Colonic mucosa (tissue), 4 donors: ENCODE results near the gene CNIH2. TPM values are rescaled to one million over a fixed set of nuclear protein-coding genes. Genes with fewer than 3 reads are reported as not detected.
A peak's percentile ranks its signal among the peaks of the same experiment; 100 is the strongest.

Source experiments
- DNase-seq: peaks from one replicate; pipeline ENCODE4 v3.0.0-alpha.2; 2020
- H3K27ac ChIP-seq: fragments of 200-600 bp; one replicate; pipeline ENCODE4 v1.8.0; 2021
- H3K27me3 ChIP-seq: fragments of 200-600 bp; one replicate; pipeline ENCODE4 v1.8.0; 2021
- H3K36me3 ChIP-seq: fragments of 200-600 bp; one replicate; pipeline ENCODE4 v1.8.0; 2021
- H3K4me1 ChIP-seq: fragments of 200-600 bp; one replicate; pipeline ENCODE4 v1.8.0; 2021; ENCODE audit warnings: mild to moderate bottlenecking
- H3K4me3 ChIP-seq: fragments of 200-600 bp; one replicate; pipeline ENCODE4 v1.8.0; 2021
- H3K9ac ChIP-seq, 2 donors: one replicate each; pipeline ENCODE4 v1.7.0; 2013; ENCODE audit warnings: control low read depth in 2 of 2, low read depth in 2 of 2, low read length in 2 of 2
- H3K9me3 ChIP-seq: fragments of 200-600 bp; one replicate; pipeline ENCODE4 v1.8.0; 2021
- intact Hi-C: fragments of 100-400 bp; cut with DNase I; formaldehyde crosslinking; loops from one replicate; pipeline ENCODE4 v1.14.1; 2022
- total RNA-seq, 2 donors: library from RNA; stranded (reverse); fragmentation: NEBNext Ultra II Directional in 1 of 2; extraction: Animal tissue kit (Norgen Biotek cat#: 25700) in 1 of 2; gene quantifications; one replicate each; pipeline ENCODE4 v1.2.1, GENCODE V29; 2021
- TF ChIP-seq, protein P1 (sequence below): fragments of 200-600 bp; IDR thresholded peaks from one replicate; pipeline ENCODE4 v1.8.0; 2022; ENCODE audit warnings: antibody characterized with exemption, mild to moderate bottlenecking
- donor health status: healthy.
- donor health status: DM: no; HTN: no; CAD: no.
- donor health status: DM: no; HTN: no; CAD: no.

Gene CNIH2
- total RNA-seq, 2 donors from 2014 or later = 0.58 to 0.67 TPM

- Histone ChIP-seq H3K27ac (peak overlapping the region; percentile 93), H3K36me3 (peaks cover 12% of the 10 kb centered on the region), H3K9me3 (no peaks in the 10 kb centered on the region), H3K4me3 (peak overlapping the region; percentile 68), H3K27me3 (no peaks in the 10 kb centered on the region), H3K4me1 (peaks cover 10% of the 10 kb centered on the region), H3K9ac (peak overlapping the region; percentile 75 to 95)
- intact Hi-C loops = no loop called here
- TF ChIP-seq, protein P1, sequence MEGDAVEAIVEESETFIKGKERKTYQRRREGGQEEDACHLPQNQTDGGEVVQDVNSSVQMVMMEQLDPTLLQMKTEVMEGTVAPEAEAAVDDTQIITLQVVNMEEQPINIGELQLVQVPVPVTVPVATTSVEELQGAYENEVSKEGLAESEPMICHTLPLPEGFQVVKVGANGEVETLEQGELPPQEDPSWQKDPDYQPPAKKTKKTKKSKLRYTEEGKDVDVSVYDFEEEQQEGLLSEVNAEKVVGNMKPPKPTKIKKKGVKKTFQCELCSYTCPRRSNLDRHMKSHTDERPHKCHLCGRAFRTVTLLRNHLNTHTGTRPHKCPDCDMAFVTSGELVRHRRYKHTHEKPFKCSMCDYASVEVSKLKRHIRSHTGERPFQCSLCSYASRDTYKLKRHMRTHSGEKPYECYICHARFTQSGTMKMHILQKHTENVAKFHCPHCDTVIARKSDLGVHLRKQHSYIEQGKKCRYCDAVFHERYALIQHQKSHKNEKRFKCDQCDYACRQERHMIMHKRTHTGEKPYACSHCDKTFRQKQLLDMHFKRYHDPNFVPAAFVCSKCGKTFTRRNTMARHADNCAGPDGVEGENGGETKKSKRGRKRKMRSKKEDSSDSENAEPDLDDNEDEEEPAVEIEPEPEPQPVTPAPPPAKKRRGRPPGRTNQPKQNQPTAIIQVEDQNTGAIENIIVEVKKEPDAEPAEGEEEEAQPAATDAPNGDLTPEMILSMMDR = peak; percentile 11
- DNase-seq = no peak
Observed at GRCh38 chr11:66268952-66269905, 8.7 kb upstream of the CNIH2 start.

- Histone ChIP-seq H3K9ac (no peak overlapping the region), H3K27ac (no peak overlapping the region), H3K27me3 (no peaks in the 10 kb centered on the region), H3K36me3 (peaks cover 13% of the 10 kb centered on the region), H3K4me3 (no peak overlapping the region), H3K4me1 (peaks cover 4% of the 10 kb centered on the region), H3K9me3 (no peaks in the 10 kb centered on the region)
- DNase-seq = no peak
- intact Hi-C loops = no loop called here
- TF ChIP-seq, protein P1 = no peak
Observed at GRCh38 chr11:66271816-66272215, 6.2 kb upstream of the CNIH2 start.

GRCh38 chr11:66272596-66272995, 5.4 kb upstream of the CNIH2 start:
- intact Hi-C loops = no loop called here
- no peak overlapping the region for H3K4me3 ChIP-seq
- H3K9me3 ChIP-seq = no peaks in the 10 kb centered on the region
- DNase-seq = no peak
- H3K27ac ChIP-seq = no peak overlapping the region
- H3K36me3 ChIP-seq = peaks cover 13% of the 10 kb centered on the region
- no peaks in the 10 kb centered on the region for H3K27me3 ChIP-seq
- H3K4me1 ChIP-seq = no peaks in the 10 kb centered on the region
- H3K9ac ChIP-seq = no peak overlapping the region
- TF ChIP-seq, protein P1 = no peak

DNA sequence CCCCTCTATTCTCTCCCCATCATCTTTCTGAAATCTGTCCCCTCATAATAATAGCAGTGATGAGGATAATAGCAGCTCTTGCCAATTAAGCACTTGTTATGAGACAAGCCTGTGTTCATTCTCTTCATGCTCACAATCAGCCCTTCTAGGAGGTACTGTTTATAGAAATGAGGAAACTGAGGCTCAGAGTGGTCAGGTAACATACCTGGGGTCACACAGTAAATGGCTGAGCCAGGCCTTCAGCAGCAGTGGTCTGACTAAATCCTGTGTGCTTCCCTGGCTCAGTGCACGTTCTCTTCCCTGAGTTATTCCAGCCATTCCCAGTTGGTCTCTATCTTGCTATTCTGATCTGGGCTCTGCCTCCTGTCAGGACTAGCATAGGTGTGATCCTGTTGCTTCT, 3.8 kb upstream of the CNIH2 start:
- peaks cover 13% of the 10 kb centered on the region for H3K36me3 ChIP-seq
- intact Hi-C loops = no loop called here

GRCh38 chr11:66275396-66275795, 2.6 kb upstream of the CNIH2 start:
- no peak overlapping the region for H3K27ac ChIP-seq
- TF ChIP-seq, protein P1 = no peak
- no peak for DNase-seq
- H3K4me3 ChIP-seq = no peak overlapping the region
- H3K36me3 ChIP-seq = peaks cover 13% of the 10 kb centered on the region
- intact Hi-C loops = no loop called here
- H3K9ac ChIP-seq = no peak overlapping the region
- no peaks in the 10 kb centered on the region for H3K9me3 ChIP-seq
- no peaks in the 10 kb centered on the region for H3K4me1 ChIP-seq
- H3K27me3 ChIP-seq = no peaks in the 10 kb centered on the region

More for the DNA sequence above, 3.8 kb upstream of the CNIH2 start:
- H3K4me1 ChIP-seq = no peaks in the 10 kb centered on the region
- H3K9me3 ChIP-seq = no peaks in the 10 kb centered on the region
- H3K9ac ChIP-seq = no peak overlapping the region
- no peak overlapping the region for H3K4me3 ChIP-seq
- TF ChIP-seq, protein P1 = no peak
- DNase-seq = no peak
- H3K27me3 ChIP-seq = no peaks in the 10 kb centered on the region
- no peak overlapping the region for H3K27ac ChIP-seq
